Activated CD4-positive, alpha-beta memory T cell treated with anti-CD3 and anti-CD28 coated beads for 36 hours (primary cell): ENCODE data around the gene GAGE12E. TPM values are rescaled to one million over a fixed set of nuclear protein-coding genes. Genes with fewer than 3 reads are reported as not detected.
"Not testable (repeated sequence)": the region's sequence is repeated elsewhere in the genome, so short reads cannot be mapped to it uniquely, and the experiment has no call there.

Experiments used
- CTCF ChIA-PET: fragments of 350-600 bp; sonication (Branson Sonifier 250); formaldehyde crosslinking; loops from one replicate; lab custom pipeline; 2021; ENCODE audit warnings: antibody characterized with exemption, inconsistent platforms; lab: Charles Lee
- POLR2A ChIA-PET: fragments of 350-600 bp; sonication (Branson Sonifier 250); formaldehyde crosslinking; loops from one replicate; lab custom pipeline; 2021; ENCODE audit warnings: antibody characterized with exemption; lab: Charles Lee
- DNase-seq: peaks from one replicate; pipeline ENCODE4 v3.0.0-alpha.2; 2020
- H3K27ac Mint-ChIP-seq: one replicate; pipeline ENCODE4 v1.8.0; 2021; ENCODE audit warnings: mixed read lengths
- H3K27me3 Mint-ChIP-seq: one replicate; pipeline ENCODE4 v1.8.0; 2021; ENCODE audit warnings: mixed read lengths
- H3K36me3 Mint-ChIP-seq: one replicate; pipeline ENCODE4 v1.8.0; 2021; ENCODE audit warnings: mixed read lengths
- H3K4me1 Mint-ChIP-seq: one replicate; pipeline ENCODE4 v1.8.0; 2021; ENCODE audit warnings: low read depth, mixed read lengths
- H3K4me3 Mint-ChIP-seq: one replicate; pipeline ENCODE4 v1.8.0; 2021; ENCODE audit warnings: mild to moderate bottlenecking, mixed read lengths
- H3K9me3 Mint-ChIP-seq: one replicate; pipeline ENCODE4 v1.8.0; 2021; ENCODE audit warnings: mixed read lengths
- intact Hi-C: fragments of 100-400 bp; cut with micrococcal nuclease; formaldehyde crosslinking; loops from one replicate; pipeline ENCODE4 v1.15.1; 2023
- total RNA-seq, 2 experiments: library from RNA; stranded (reverse); gene quantifications; one replicate each; pipeline ENCODE4 v1.2.3, GENCODE V29; 2021

The GAGE12E gene, protein sequence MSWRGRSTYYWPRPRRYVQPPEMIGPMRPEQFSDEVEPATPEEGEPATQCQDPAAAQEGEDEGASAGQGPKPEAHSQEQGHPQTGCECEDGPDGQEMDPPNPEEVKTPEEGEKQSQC
- total RNA-seq: not detected

DNA sequence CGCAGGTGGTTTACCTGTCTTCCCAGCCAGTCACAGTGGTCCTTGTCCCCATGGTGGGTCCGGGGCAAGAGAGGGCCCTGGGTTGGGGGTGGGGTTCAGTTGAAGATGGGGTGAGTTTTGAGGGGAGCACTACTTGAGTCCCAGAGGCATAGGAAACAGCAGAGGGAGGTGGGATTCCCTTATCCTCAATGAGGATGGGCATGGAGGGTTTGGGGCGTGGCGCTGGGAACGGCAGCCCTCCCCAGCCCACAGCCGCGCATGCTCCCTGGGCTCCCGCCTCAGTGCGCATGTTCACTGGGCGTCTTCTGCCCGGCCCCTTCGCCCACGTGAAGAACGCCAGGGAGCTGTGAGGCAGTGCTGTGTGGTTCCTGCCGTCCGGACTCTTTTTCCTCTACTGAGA, at the start of gene GAGE12E:
TSS of gene GAGE12E (plus strand) at position 301 of the 400 bp plus-strand sequence. CDS start 1,155 bp downstream, outside the sequence.
- CTCF ChIA-PET, H3K9me3 Mint-ChIP-seq, intact Hi-C loops: not testable (repeated sequence)

DNA sequence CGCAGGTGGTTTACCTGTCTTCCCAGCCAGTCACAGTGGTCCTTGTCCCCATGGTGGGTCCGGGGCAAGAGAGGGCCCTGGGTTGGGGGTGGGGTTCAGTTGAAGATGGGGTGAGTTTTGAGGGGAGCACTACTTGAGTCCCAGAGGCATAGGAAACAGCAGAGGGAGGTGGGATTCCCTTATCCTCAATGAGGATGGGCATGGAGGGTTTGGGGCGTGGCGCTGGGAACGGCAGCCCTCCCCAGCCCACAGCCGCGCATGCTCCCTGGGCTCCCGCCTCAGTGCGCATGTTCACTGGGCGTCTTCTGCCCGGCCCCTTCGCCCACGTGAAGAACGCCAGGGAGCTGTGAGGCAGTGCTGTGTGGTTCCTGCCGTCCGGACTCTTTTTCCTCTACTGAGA, 19.2 kb upstream of the GAGE12E start, which contains the start of gene GAGE12C:
TSS of gene GAGE12C (plus strand) at position 301 of the 400 bp plus-strand sequence. CDS start 1,155 bp downstream, outside the sequence.
- POLR2A ChIA-PET, H3K27ac Mint-ChIP-seq, CTCF ChIA-PET, H3K27me3 Mint-ChIP-seq, DNase-seq, H3K36me3 Mint-ChIP-seq, intact Hi-C loops, H3K9me3 Mint-ChIP-seq, H3K4me1 Mint-ChIP-seq, H3K4me3 Mint-ChIP-seq: not testable (repeated sequence)

More for the DNA sequence above, at the start of gene GAGE12E:
- H3K27ac Mint-ChIP-seq, H3K4me3 Mint-ChIP-seq, H3K27me3 Mint-ChIP-seq, POLR2A ChIA-PET, DNase-seq, H3K4me1 Mint-ChIP-seq, H3K36me3 Mint-ChIP-seq: not testable (repeated sequence)

DNA sequence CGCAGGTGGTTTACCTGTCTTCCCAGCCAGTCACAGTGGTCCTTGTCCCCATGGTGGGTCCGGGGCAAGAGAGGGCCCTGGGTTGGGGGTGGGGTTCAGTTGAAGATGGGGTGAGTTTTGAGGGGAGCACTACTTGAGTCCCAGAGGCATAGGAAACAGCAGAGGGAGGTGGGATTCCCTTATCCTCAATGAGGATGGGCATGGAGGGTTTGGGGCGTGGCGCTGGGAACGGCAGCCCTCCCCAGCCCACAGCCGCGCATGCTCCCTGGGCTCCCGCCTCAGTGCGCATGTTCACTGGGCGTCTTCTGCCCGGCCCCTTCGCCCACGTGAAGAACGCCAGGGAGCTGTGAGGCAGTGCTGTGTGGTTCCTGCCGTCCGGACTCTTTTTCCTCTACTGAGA, 9.7 kb upstream of the GAGE12E start, which contains the start of gene GAGE12D:
TSS of gene GAGE12D (plus strand) at position 301 of the 400 bp plus-strand sequence. CDS start 1,155 bp downstream, outside the sequence.
- H3K9me3 Mint-ChIP-seq, H3K4me1 Mint-ChIP-seq, CTCF ChIA-PET, H3K27ac Mint-ChIP-seq, H3K27me3 Mint-ChIP-seq, DNase-seq, intact Hi-C loops, H3K4me3 Mint-ChIP-seq, POLR2A ChIA-PET, H3K36me3 Mint-ChIP-seq: not testable (repeated sequence)

DNA sequence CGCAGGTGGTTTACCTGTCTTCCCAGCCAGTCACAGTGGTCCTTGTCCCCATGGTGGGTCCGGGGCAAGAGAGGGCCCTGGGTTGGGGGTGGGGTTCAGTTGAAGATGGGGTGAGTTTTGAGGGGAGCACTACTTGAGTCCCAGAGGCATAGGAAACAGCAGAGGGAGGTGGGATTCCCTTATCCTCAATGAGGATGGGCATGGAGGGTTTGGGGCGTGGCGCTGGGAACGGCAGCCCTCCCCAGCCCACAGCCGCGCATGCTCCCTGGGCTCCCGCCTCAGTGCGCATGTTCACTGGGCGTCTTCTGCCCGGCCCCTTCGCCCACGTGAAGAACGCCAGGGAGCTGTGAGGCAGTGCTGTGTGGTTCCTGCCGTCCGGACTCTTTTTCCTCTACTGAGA, 9.5 kb downstream of the GAGE12E start, which contains the start of gene GAGE12F:
TSS of gene GAGE12F (plus strand) at position 301 of the 400 bp plus-strand sequence. CDS start 1,155 bp downstream, outside the sequence.
- H3K36me3 Mint-ChIP-seq, POLR2A ChIA-PET, H3K9me3 Mint-ChIP-seq, H3K27me3 Mint-ChIP-seq, intact Hi-C loops, H3K27ac Mint-ChIP-seq, H3K4me1 Mint-ChIP-seq, H3K4me3 Mint-ChIP-seq, DNase-seq, CTCF ChIA-PET: not testable (repeated sequence)

DNA sequence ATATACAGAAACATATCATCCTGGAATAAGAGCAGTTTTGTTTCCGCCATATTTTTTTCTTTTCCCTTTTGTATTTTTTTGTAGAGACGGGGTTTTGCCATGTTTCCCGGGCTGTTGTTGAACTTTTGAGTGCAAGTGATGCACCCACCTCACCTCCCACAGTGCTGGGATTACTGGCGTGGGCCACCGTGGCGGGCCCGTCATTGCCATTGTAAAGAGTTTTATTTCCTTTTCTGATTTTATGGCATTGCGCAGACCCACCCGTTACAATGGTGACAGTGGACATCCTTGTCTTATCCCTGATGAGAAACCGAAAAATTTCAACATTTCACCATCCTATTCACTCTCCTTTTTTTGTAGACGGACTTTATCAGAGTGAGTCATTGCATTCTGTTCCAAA, 17.6 kb downstream of the GAGE12E start:
- CTCF ChIA-PET, H3K27me3 Mint-ChIP-seq, intact Hi-C loops, DNase-seq, POLR2A ChIA-PET, H3K4me1 Mint-ChIP-seq, H3K4me3 Mint-ChIP-seq, H3K36me3 Mint-ChIP-seq, H3K27ac Mint-ChIP-seq, H3K9me3 Mint-ChIP-seq: not testable (repeated sequence)

DNA sequence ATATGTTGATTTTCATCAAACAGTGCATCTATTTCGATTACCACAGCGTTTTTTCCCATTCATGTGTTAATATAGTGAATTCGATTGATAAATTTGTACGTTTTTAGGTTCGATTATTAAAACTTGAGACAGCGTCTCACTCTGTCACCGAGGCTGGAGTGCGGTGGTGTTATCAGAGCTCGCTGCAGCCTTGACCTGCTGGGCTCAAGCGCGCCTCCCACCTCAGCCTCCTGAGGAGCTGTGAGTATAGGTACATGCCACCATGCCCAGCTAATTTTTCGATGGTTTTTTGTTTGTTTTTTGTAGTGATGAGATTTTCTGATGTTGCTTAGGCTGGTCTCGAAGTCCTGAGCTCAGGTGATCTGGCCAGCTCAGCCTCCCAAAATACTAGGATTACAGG, 18.1 kb downstream of the GAGE12E start:
- intact Hi-C loops, H3K27ac Mint-ChIP-seq, H3K9me3 Mint-ChIP-seq, CTCF ChIA-PET, DNase-seq, H3K36me3 Mint-ChIP-seq, H3K27me3 Mint-ChIP-seq, POLR2A ChIA-PET, H3K4me3 Mint-ChIP-seq, H3K4me1 Mint-ChIP-seq: not testable (repeated sequence)

DNA sequence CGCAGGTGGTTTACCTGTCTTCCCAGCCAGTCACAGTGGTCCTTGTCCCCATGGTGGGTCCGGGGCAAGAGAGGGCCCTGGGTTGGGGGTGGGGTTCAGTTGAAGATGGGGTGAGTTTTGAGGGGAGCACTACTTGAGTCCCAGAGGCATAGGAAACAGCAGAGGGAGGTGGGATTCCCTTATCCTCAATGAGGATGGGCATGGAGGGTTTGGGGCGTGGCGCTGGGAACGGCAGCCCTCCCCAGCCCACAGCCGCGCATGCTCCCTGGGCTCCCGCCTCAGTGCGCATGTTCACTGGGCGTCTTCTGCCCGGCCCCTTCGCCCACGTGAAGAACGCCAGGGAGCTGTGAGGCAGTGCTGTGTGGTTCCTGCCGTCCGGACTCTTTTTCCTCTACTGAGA, 19.0 kb downstream of the GAGE12E start, which contains the start of gene GAGE12G:
TSS of gene GAGE12G (plus strand) at position 301 of the 400 bp plus-strand sequence. CDS start 1,155 bp downstream, outside the sequence.
- H3K27me3 Mint-ChIP-seq, H3K9me3 Mint-ChIP-seq, H3K4me3 Mint-ChIP-seq, POLR2A ChIA-PET, H3K27ac Mint-ChIP-seq, H3K36me3 Mint-ChIP-seq, intact Hi-C loops, CTCF ChIA-PET, DNase-seq, H3K4me1 Mint-ChIP-seq: not testable (repeated sequence)

DNA sequence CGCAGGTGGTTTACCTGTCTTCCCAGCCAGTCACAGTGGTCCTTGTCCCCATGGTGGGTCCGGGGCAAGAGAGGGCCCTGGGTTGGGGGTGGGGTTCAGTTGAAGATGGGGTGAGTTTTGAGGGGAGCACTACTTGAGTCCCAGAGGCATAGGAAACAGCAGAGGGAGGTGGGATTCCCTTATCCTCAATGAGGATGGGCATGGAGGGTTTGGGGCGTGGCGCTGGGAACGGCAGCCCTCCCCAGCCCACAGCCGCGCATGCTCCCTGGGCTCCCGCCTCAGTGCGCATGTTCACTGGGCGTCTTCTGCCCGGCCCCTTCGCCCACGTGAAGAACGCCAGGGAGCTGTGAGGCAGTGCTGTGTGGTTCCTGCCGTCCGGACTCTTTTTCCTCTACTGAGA, 28.6 kb downstream of the GAGE12E start, which contains the start of gene GAGE12H:
TSS of gene GAGE12H (plus strand) at position 301 of the 400 bp plus-strand sequence. CDS start 1,155 bp downstream, outside the sequence.
- H3K4me3 Mint-ChIP-seq, H3K27ac Mint-ChIP-seq, H3K9me3 Mint-ChIP-seq, H3K4me1 Mint-ChIP-seq, H3K36me3 Mint-ChIP-seq, POLR2A ChIA-PET, DNase-seq, H3K27me3 Mint-ChIP-seq, intact Hi-C loops, CTCF ChIA-PET: not testable (repeated sequence)

DNA sequence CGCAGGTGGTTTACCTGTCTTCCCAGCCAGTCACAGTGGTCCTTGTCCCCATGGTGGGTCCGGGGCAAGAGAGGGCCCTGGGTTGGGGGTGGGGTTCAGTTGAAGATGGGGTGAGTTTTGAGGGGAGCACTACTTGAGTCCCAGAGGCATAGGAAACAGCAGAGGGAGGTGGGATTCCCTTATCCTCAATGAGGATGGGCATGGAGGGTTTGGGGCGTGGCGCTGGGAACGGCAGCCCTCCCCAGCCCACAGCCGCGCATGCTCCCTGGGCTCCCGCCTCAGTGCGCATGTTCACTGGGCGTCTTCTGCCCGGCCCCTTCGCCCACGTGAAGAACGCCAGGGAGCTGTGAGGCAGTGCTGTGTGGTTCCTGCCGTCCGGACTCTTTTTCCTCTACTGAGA, 38.1 kb downstream of the GAGE12E start, which contains the start of gene GAGE2A:
TSS of gene GAGE2A (plus strand) at position 301 of the 400 bp plus-strand sequence. CDS start 1,155 bp downstream, outside the sequence.
- POLR2A ChIA-PET, DNase-seq, CTCF ChIA-PET, H3K4me1 Mint-ChIP-seq, H3K27me3 Mint-ChIP-seq, intact Hi-C loops, H3K4me3 Mint-ChIP-seq, H3K36me3 Mint-ChIP-seq, H3K27ac Mint-ChIP-seq, H3K9me3 Mint-ChIP-seq: not testable (repeated sequence)

DNA sequence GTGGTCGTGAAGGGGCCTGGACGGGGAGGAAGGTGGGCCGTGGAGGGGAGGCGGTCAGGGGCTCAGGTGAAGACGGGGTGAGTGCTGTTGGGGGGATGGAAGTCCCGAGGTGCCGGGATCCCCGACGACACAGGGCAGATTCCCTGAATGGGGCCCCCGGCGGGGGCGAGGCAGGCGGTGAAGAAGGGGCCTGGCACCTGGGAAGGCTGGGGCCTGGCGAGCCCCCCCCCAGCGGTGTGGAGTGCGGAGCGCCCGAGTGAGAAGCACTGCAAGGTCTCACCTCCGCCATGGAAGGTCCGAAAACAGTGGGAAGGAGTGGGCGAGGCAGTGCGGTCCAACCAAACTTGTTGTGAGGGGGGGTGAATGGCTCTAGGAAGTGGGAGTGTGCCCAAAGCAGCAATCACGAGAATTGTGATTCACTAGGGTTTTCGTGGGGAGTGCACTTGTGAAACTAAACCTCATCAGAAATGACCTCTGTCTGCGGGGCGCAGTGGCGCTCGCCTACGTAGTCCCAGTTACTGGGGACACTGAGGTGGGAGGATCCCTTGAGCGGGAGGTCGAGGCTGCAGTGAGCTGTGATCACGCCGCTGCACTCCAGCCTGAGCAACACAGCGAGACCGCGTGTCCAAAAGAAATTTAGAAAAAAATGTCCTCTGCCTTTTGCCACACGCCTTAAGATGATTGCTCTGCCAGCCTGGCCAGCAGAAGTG, 38.8 kb downstream of the GAGE12E start:
- POLR2A ChIA-PET, H3K27ac Mint-ChIP-seq, H3K9me3 Mint-ChIP-seq, DNase-seq, H3K4me3 Mint-ChIP-seq, H3K4me1 Mint-ChIP-seq, H3K27me3 Mint-ChIP-seq, intact Hi-C loops, H3K36me3 Mint-ChIP-seq, CTCF ChIA-PET: not testable (repeated sequence)

DNA sequence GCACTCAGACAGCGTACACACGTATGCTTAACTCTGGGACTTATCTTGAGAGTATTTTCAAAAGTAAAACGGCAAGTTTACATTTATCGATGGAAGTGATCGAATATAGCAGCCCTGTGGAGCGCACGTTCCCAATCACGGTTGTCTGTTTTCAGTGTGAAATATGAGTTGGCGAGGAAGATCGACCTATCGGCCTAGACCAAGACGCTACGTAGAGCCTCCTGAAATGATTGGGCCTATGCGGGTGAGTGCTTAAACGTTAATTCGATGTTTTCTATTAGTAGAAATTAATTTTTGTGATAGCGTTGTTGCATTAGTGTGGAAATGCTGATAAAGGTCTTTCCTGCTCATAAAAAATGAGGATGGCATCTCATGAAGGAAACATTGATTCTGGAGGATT, 39.4 kb downstream of the GAGE12E start:
- H3K9me3 Mint-ChIP-seq, H3K4me1 Mint-ChIP-seq, H3K27me3 Mint-ChIP-seq, H3K4me3 Mint-ChIP-seq, intact Hi-C loops, H3K36me3 Mint-ChIP-seq, H3K27ac Mint-ChIP-seq, CTCF ChIA-PET, DNase-seq, POLR2A ChIA-PET: not testable (repeated sequence)

DNA sequence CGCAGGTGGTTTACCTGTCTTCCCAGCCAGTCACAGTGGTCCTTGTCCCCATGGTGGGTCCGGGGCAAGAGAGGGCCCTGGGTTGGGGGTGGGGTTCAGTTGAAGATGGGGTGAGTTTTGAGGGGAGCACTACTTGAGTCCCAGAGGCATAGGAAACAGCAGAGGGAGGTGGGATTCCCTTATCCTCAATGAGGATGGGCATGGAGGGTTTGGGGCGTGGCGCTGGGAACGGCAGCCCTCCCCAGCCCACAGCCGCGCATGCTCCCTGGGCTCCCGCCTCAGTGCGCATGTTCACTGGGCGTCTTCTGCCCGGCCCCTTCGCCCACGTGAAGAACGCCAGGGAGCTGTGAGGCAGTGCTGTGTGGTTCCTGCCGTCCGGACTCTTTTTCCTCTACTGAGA, 47.6 kb downstream of the GAGE12E start, which contains the start of gene GAGE1:
TSS of gene GAGE1 (plus strand) at position 301 of the 400 bp plus-strand sequence. CDS start 1,155 bp downstream, outside the sequence.
- H3K4me3 Mint-ChIP-seq, H3K9me3 Mint-ChIP-seq, CTCF ChIA-PET, H3K36me3 Mint-ChIP-seq, H3K4me1 Mint-ChIP-seq, intact Hi-C loops, DNase-seq, H3K27ac Mint-ChIP-seq, POLR2A ChIA-PET, H3K27me3 Mint-ChIP-seq: not testable (repeated sequence)
